GM23338 (cell line): Measurements from ENCODE around the gene MPDU1. TPM values are rescaled to one million over a fixed set of nuclear protein-coding genes. Genes with fewer than 3 reads are reported as not detected.

Experiments used
- ATAC-seq: fragments of 200-7000 bp; cut with Tn5 transposase; 3 replicates; pipeline ENCODE4 v1.9.1; 2020
- DNase-seq: peaks from one replicate; pipeline ENCODE4 v3.0.0-alpha.2; 2015; ENCODE audit warnings: low spot score
- H2AFZ ChIP-seq: fragments of 200-600 bp; sonication (generic); 2 replicates; pipeline ENCODE4 v1.8.0; 2016; ENCODE audit warnings: antibody characterized with exemption, mild to moderate bottlenecking, moderate library complexity
- H3F3A ChIP-seq: fragments of 200-600 bp; sonication (generic); replicated peaks from 2 replicates; pipeline ENCODE4 v1.8.0; 2017; ENCODE audit warnings: antibody characterized with exemption, mixed run types, low read depth
- H3K27ac ChIP-seq: fragments of 200-600 bp; sonication (generic); 2 replicates; pipeline ENCODE4 v1.6.1; 2016; ENCODE audit warnings: low read depth
- H3K27me3 ChIP-seq: fragments of 200-600 bp; sonication (generic); 2 replicates; pipeline ENCODE4 v1.8.0; 2016; ENCODE audit warnings: mild to moderate bottlenecking, mixed run types, moderate library complexity; ENCODE audit not compliant: insufficient read depth
- H3K36me3 ChIP-seq: fragments of 200-600 bp; sonication (generic); 2 replicates; pipeline ENCODE4 v1.8.0; 2016; ENCODE audit warnings: mild to moderate bottlenecking; ENCODE audit not compliant: insufficient read depth
- H3K4me1 ChIP-seq: fragments of 200-600 bp; sonication (generic); 2 replicates; pipeline ENCODE4 v1.8.0; 2016; ENCODE audit warnings: mild to moderate bottlenecking, moderate library complexity; ENCODE audit not compliant: insufficient read depth
- H3K4me2 ChIP-seq: fragments of 200-600 bp; sonication (generic); 2 replicates; pipeline ENCODE4 v1.7.1; 2017; ENCODE audit warnings: mixed run types
- H3K4me3 ChIP-seq: fragments of 200-600 bp; sonication (generic); 2 replicates; pipeline ENCODE4 v1.6.1; 2016; ENCODE audit warnings: mixed run types
- H3K79me2 ChIP-seq: fragments of 200-600 bp; sonication (generic); replicated peaks from 2 replicates; pipeline ENCODE4 v1.8.0; 2017; ENCODE audit warnings: mild to moderate bottlenecking; ENCODE audit not compliant: insufficient read depth
- H3K9me2 ChIP-seq: fragments of 200-600 bp; sonication (generic); 2 replicates; pipeline ENCODE4 v1.8.0; 2017; ENCODE audit not compliant: insufficient read depth
- H4K20me1 ChIP-seq: fragments of 200-600 bp; sonication (generic); replicated peaks from 2 replicates; pipeline ENCODE4 v1.8.0; 2017; ENCODE audit warnings: mild to moderate bottlenecking; ENCODE audit not compliant: insufficient read depth
- H3K27ac Mint-ChIP-seq: 2 replicates; pipeline ENCODE4 v1.8.0; 2020; ENCODE audit warnings: inconsistent platforms, mild to moderate bottlenecking, moderate library complexity, mixed read lengths
- H3K27me3 Mint-ChIP-seq: 3 replicates; pipeline ENCODE4 v1.8.0; 2022; ENCODE audit warnings: low read depth, mild to moderate bottlenecking, moderate library complexity, mixed read lengths, inconsistent platforms; ENCODE audit not compliant: insufficient read depth, poor library complexity
- H3K36me3 Mint-ChIP-seq: 3 replicates; pipeline ENCODE4 v1.8.0; 2021; ENCODE audit warnings: low read depth, mild to moderate bottlenecking, inconsistent platforms, moderate library complexity, mixed read lengths
- H3K4me1 Mint-ChIP-seq: 3 replicates; pipeline ENCODE4 v1.8.0; 2020; ENCODE audit warnings: mild to moderate bottlenecking, inconsistent platforms, mixed read lengths
- H3K4me3 Mint-ChIP-seq: 3 replicates; pipeline ENCODE4 v1.8.0; 2021; ENCODE audit warnings: moderate library complexity, mild to moderate bottlenecking, inconsistent platforms, mixed read lengths
- H3K9me3 Mint-ChIP-seq: 3 replicates; pipeline ENCODE4 v1.8.0; 2020; ENCODE audit warnings: moderate library complexity, mild to moderate bottlenecking, inconsistent platforms, mixed read lengths
- CREB1 ChIP-seq: fragments of 250-450 bp; sonication (Bioruptor Pico); IDR thresholded peaks from 2 replicates; pipeline ENCODE4 v1.5.0; 2020; ENCODE audit warnings: low read depth, mild to moderate bottlenecking, moderate library complexity
- CTCF ChIP-seq, 2 experiments: fragments of 200-600 bp in 1 of 2; sonication (generic) in 1 of 2; conservative IDR thresholded peaks; 2 replicates each; pipeline versions ENCODE4 v1.5.1 to v1.6.1; 2016 to 2017; ENCODE audit warnings: antibody characterized with exemption in 2 of 2, low read depth in 2 of 2, mild to moderate bottlenecking in 2 of 2, moderate library complexity in 1 of 2
- EZH2phosphoT487 ChIP-seq: fragments of 200-600 bp; sonication (generic); IDR thresholded peaks from one replicate; pipeline ENCODE4 v1.8.1; 2018; ENCODE audit warnings: antibody characterized with exemption; ENCODE audit not compliant: unreplicated experiment
- NANOG ChIP-seq: IDR thresholded peaks from 2 replicates; pipeline ENCODE4 v1.6.1; 2016; ENCODE audit warnings: antibody characterized with exemption, borderline replicate concordance
- POLR2AphosphoS5 ChIP-seq: IDR thresholded peaks from 2 replicates; pipeline ENCODE4 v1.6.1; 2016; ENCODE audit warnings: antibody characterized with exemption, low read depth
- REST ChIP-seq: IDR thresholded peaks from one replicate; pipeline ENCODE4 v1.6.1; 2018; ENCODE audit warnings: antibody characterized with exemption; ENCODE audit not compliant: unreplicated experiment
- ZNF331 ChIP-seq: fragments of 250-450 bp; sonication (Bioruptor Pico); IDR thresholded peaks from 2 replicates; pipeline ENCODE4 v1.5.0; 2020; ENCODE audit warnings: low read depth, mild to moderate bottlenecking, moderate library complexity
- polyA plus RNA-seq: library from polyadenylated mRNA; unstranded; fragments of >200 nt; fragmentation: Nextera tagmentation; extraction: Ambion mirVana; gene quantifications from 2 replicates; pipeline ENCODE4 v1.2.1, GENCODE V29; 2016
- total RNA-seq: library from RNA; depleted of rRNA; stranded (reverse); fragments of >200 nt; shearing (Covaris generic); gene quantifications from 2 replicates; pipeline ENCODE4 v1.2.3, GENCODE V29; 2014

Gene MPDU1
- total and polyA plus RNA-seq, 2 experiments from 2014 or later = 65.1 to 216 TPM

- Histone ChIP-seq H3F3A (peaks cover 33% of the 10 kb centered on the region), H4K20me1 (peaks cover 6% of the 10 kb centered on the region), H3K36me3 (peaks cover 10% of the 10 kb centered on the region; the same call in 1 of the 2 replicates), H2AFZ (0 out of 2 replicates have a peak overlapping the region, but pooled peaks have one; percentile 43), H3K4me3 (peak overlapping the region; percentile 96), H3K9me2 (no peaks in the 10 kb centered on the region), H3K4me1 (peaks cover 45% of the 10 kb centered on the region), H3K4me2 (peak overlapping the region; percentile 98), H3K79me2 (peaks cover 34% of the 10 kb centered on the region), H3K27ac (peak overlapping the region; percentile 86), H3K27me3 (no peaks in the 10 kb centered on the region)
- no peaks in the 10 kb centered on the region for H3K9me3 Mint-ChIP-seq
- H3K4me3 Mint-ChIP-seq = peak overlapping the region; percentile 93
- H3K36me3 Mint-ChIP-seq = peaks cover 25% of the 10 kb centered on the region
- peak overlapping the region; percentile 92 for H3K27ac Mint-ChIP-seq
- H3K4me1 Mint-ChIP-seq = peaks cover 52% of the 10 kb centered on the region
- 0 out of 2 replicates have a peak, but pooled peaks have one; percentile 27 for TF ChIP-seq POLR2AphosphoS5
- peak; percentile 60 to 64 for TF ChIP-seq CTCF (conservative IDR thresholded peaks at IDR 0.05; ENCODE audit: low read depth in 2 of 2)
- no peak for TF ChIP-seq EZH2phosphoT487
- no peak for TF ChIP-seq REST
- no peak for TF ChIP-seq NANOG
- H3K27me3 Mint-ChIP-seq = peaks cover 28% of the 10 kb centered on the region
- DNase-seq (peak; percentile 94), ATAC-seq (peak; percentile 66)
Measured at GRCh38 chr17:7560172-7561027, 23.3 kb upstream of the MPDU1 start.

- ATAC-seq (peak; percentile 69), DNase-seq (peak; percentile 95)
- Histone ChIP-seq H4K20me1 (peaks cover 6% of the 10 kb centered on the region), H3K27me3 (no peaks in the 10 kb centered on the region), H3K27ac (peak overlapping the region; percentile 92), H3K4me3 (peak overlapping the region; percentile 96), H3K4me2 (peak overlapping the region; percentile 98), H2AFZ (peak overlapping the region; percentile 95), H3K79me2 (peaks cover 41% of the 10 kb centered on the region), H3F3A (peaks cover 30% of the 10 kb centered on the region), H3K9me2 (no peaks in the 10 kb centered on the region), H3K4me1 (peaks cover 45% of the 10 kb centered on the region), H3K36me3 (peaks cover 16% of the 10 kb centered on the region; the same call in 1 of the 2 replicates)
- Mint-ChIP-seq H3K4me1 (peaks cover 48% of the 10 kb centered on the region), H3K9me3 (no peaks in the 10 kb centered on the region), H3K27me3 (peaks cover 28% of the 10 kb centered on the region), H3K27ac (peak overlapping the region; percentile 92), H3K36me3 (peaks cover 32% of the 10 kb centered on the region), H3K4me3 (peak overlapping the region; percentile 93)
- no peak for TF ChIP-seq ZNF331
- peak; percentile 63 to 86 for TF ChIP-seq CTCF (conservative IDR thresholded peaks at IDR 0.05; ENCODE audit: low read depth in 2 of 2)
- TF ChIP-seq CREB1 = peak; percentile 26; the same call in 1 of the 2 replicates
Measured at GRCh38 chr17:7561028-7561575, 22.6 kb upstream of the MPDU1 start.
